ENCODE measurements around the gene TUBB6. TPM values are rescaled to one million over a fixed set of nuclear protein-coding genes. Genes with fewer than 3 reads are reported as not detected.

The TUBB6 gene
- total RNA-seq, 6 experiments from 2014 or later = 434 to 602 (median 568) TPM

DNA sequence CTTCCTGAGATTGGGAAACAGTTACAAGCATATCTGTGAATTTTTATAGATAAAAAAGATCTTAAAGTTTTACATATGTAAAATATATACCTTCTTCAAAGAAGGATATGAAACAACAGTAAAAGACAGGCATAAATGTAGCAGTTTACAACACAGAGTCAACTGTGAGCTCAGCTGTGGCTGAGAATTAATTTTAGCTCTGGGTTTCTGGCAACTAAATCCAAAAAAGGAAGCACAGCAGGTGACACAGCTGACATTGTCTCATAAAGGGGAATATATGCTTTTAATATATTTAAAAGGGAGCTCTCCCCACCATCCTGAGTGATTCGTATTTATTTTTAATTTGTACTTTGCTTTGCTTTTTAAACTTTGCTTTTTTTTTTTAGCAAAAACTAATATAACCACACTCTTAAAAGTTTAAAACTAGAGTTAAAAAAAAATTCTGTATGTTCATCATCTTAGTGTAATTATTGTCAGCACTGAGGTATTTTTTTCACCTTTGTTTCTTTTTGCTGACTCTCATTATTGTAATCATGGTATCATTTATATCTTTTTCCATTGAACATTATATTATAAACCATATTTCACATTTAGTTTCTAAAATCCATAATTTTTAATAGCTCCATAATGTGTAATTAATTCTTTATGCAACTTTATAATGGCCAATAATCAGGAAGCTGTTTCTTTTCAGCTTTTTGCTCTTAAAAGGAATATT is 6.7 kb downstream of the TUBB6 start:
- TF ChIP-seq, protein P1, sequence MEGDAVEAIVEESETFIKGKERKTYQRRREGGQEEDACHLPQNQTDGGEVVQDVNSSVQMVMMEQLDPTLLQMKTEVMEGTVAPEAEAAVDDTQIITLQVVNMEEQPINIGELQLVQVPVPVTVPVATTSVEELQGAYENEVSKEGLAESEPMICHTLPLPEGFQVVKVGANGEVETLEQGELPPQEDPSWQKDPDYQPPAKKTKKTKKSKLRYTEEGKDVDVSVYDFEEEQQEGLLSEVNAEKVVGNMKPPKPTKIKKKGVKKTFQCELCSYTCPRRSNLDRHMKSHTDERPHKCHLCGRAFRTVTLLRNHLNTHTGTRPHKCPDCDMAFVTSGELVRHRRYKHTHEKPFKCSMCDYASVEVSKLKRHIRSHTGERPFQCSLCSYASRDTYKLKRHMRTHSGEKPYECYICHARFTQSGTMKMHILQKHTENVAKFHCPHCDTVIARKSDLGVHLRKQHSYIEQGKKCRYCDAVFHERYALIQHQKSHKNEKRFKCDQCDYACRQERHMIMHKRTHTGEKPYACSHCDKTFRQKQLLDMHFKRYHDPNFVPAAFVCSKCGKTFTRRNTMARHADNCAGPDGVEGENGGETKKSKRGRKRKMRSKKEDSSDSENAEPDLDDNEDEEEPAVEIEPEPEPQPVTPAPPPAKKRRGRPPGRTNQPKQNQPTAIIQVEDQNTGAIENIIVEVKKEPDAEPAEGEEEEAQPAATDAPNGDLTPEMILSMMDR (IDR thresholded peaks at IDR 0.05) = no peak
- no peak for DNase-seq
- peak overlapping the region; percentile 85 for H3K27ac Mint-ChIP-seq

DNA sequence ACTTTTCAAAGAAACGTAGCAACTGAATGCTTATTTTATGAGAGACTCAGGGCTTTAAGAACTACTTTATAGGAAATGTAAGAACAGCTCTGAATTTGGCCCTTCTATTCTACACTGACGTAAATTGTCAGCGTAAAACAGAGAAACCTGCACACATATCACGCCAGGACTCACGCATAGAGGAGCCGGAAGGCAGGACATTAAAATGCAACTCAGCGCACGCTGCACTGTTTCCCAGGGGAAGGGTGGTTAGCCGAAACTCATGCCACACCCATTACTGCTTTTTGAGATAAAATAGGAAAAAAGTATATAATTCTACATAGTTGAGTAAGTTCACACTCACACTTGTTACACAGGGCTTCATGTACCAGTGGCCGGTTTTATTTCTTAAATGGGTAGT is 7.4 kb downstream of the TUBB6 start:
- H3K36me3 Mint-ChIP-seq (ENCODE audit: low read depth) = peaks cover 62% of the 10 kb centered on the region

More for the DNA sequence above, 6.7 kb downstream of the TUBB6 start:
- H3K4me3 Mint-ChIP-seq = peak overlapping the region; percentile 65; the same call in 1 of the 2 replicates
- peaks cover 64% of the 10 kb centered on the region for H3K36me3 Mint-ChIP-seq (ENCODE audit: low read depth)
- peaks cover 18% of the 10 kb centered on the region for H3K9me3 Mint-ChIP-seq
- H3K4me1 Mint-ChIP-seq (ENCODE audit: low read depth) = peaks cover 79% of the 10 kb centered on the region
- peaks cover 1% of the 10 kb centered on the region; the same call in 1 of the 2 replicates for H3K27me3 Mint-ChIP-seq (ENCODE audit: insufficient read depth)

DNA sequence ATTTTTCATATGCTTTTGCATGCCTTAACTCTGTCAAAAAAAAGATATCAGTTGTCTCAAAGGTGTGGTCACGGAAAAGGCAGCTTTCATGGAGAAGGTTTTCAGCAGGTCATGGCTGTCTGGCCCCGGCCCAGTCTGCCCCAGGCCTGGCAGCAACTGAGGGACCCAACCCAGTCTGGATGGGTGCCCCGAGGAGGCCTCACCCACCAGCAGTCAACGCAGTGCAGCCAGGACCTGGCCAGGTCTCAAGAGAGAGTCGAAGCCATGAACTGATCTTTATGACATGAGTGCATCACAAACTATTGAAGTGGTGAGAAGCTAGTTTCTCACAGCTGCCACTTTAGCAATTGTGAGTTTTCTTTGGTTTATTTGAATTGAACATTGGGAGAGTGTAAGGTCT is 7.9 kb downstream of the TUBB6 start:
- DNase-seq = no peak
- H3K36me3 Mint-ChIP-seq (ENCODE audit: low read depth) = peaks cover 62% of the 10 kb centered on the region
- H3K27me3 Mint-ChIP-seq (ENCODE audit: insufficient read depth) = no peaks in the 10 kb centered on the region; the same call in 1 of the 2 replicates
- peak overlapping the region; percentile 85 for H3K27ac Mint-ChIP-seq
- peak overlapping the region; percentile 65 for H3K4me3 Mint-ChIP-seq
- peaks cover 10% of the 10 kb centered on the region for H3K9me3 Mint-ChIP-seq
- H3K4me1 Mint-ChIP-seq (ENCODE audit: low read depth) = peaks cover 78% of the 10 kb centered on the region
- TF ChIP-seq, protein P1 (IDR thresholded peaks at IDR 0.05) = no peak

More for the DNA sequence above, 7.4 kb downstream of the TUBB6 start:
- DNase-seq = no peak
- Mint-ChIP-seq H3K4me1 (ENCODE audit: low read depth) (peaks cover 78% of the 10 kb centered on the region), H3K27me3 (ENCODE audit: insufficient read depth) (no peaks in the 10 kb centered on the region; the same call in 1 of the 2 replicates), H3K27ac (peak overlapping the region; percentile 85), H3K4me3 (peak overlapping the region; percentile 65), H3K9me3 (peaks cover 15% of the 10 kb centered on the region)
- TF ChIP-seq, protein P1 (IDR thresholded peaks at IDR 0.05) = no peak

DNA sequence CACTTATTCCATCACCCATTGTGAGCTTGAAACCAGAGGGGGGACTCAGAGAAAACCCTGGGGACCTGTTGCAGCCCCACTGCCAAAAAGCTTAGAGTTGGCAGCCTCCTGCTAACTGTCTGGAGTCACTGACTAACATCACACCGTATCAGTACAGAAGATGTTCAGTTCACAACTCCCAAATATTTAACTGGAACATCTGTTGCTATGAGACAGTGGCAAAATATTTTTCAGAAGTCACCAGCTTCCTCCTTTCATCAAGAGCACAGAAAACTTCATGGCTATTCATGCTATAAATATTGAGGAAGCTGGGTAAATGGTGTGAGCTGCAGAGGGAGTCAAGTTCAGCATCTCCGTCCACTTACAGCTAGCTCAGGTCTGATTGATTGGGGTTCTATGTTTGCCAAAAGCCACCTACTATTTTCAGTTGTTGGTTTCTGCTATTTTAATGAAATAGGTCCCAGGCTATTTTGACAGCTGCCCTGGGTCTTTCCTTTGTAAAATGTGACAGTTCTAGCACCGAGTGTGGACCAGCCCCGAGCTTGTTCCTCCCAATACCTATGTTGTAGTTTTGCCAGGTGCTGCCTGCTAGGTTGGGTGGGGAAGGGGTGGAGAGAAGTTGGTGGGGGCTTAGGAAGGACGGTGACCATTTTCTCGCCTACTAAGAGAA is 9.8 kb downstream of the TUBB6 start:
- peaks cover 50% of the 10 kb centered on the region for H3K36me3 Mint-ChIP-seq (ENCODE audit: low read depth)
- peak; percentile 74 for DNase-seq
- H3K27me3 Mint-ChIP-seq (ENCODE audit: insufficient read depth) = no peaks in the 10 kb centered on the region; the same call in 1 of the 2 replicates
- peak overlapping the region; percentile 15; the same call in 1 of the 2 replicates for H3K4me3 Mint-ChIP-seq
- no peaks in the 10 kb centered on the region for H3K9me3 Mint-ChIP-seq
- peak overlapping the region; percentile 85 for H3K27ac Mint-ChIP-seq
- H3K4me1 Mint-ChIP-seq (ENCODE audit: low read depth) = peaks cover 68% of the 10 kb centered on the region
- TF ChIP-seq, protein P1 (IDR thresholded peaks at IDR 0.05) = no peak

DNA sequence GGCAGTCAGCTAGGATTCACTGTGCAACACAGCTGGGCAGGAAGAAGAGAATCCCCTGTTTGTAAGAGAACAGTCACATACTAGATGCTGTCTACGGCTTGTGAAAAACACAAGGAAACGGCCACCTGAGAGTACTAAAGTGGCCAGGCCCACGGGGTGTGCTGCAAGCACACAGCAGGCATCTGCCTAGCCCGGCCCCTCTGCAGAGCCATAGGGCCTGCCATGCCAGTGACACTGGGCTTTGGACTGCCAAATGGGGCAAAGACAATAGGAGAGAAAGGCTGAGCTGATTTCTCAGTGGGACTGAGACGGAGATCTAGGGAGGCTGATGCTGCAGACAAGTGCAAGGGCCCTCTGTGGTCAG is 10.3 kb downstream of the TUBB6 start:
- TF ChIP-seq, protein P1 (IDR thresholded peaks at IDR 0.05) = no peak
- H3K36me3 Mint-ChIP-seq (ENCODE audit: low read depth) = peaks cover 49% of the 10 kb centered on the region
- H3K4me3 Mint-ChIP-seq = peak overlapping the region; percentile 15; the same call in 1 of the 2 replicates
- no peaks in the 10 kb centered on the region; the same call in 1 of the 2 replicates for H3K27me3 Mint-ChIP-seq (ENCODE audit: insufficient read depth)
- H3K9me3 Mint-ChIP-seq = no peaks in the 10 kb centered on the region
- no peak for DNase-seq
- peaks cover 63% of the 10 kb centered on the region for H3K4me1 Mint-ChIP-seq (ENCODE audit: low read depth)
- H3K27ac Mint-ChIP-seq = peak overlapping the region; percentile 85
